GDM1 (cell line): Measurements from ENCODE around the gene TLCD3A.
"Not testable (repeated sequence)": the region's sequence is repeated elsewhere in the genome, so short reads cannot be mapped to it uniquely, and the experiment has no call there.

Experiments used
- DNase-seq: peaks from one replicate; lab custom pipeline; 2025; lab: John Stamatoyannopoulos, UW

The TLCD3A gene

GRCh38 chr17:732067-732901 lies at the start of gene TLCD3A:
TLCD3A (plus strand) TSS chr17:732596; CDS start chr17:732648, 52 bp downstream.
- no peak for DNase-seq

GRCh38 chr17:683040-683439 lies 49.4 kb upstream of the TLCD3A start:
- no peak for DNase-seq

GRCh38 chr17:683499-684254 lies 48.7 kb upstream of the TLCD3A start:
- DNase-seq, result no peak

GRCh38 chr17:685006-685405 lies 47.4 kb upstream of the TLCD3A start:
- DNase-seq, result no peak

- DNase-seq, result peak; percentile 66
These were observed 44.1 kb upstream of the TLCD3A start for GRCh38 chr17:688100-688989.

- DNase-seq, result no peak
These were observed 42.7 kb upstream of the TLCD3A start for GRCh38 chr17:689556-690275.

- no peak for DNase-seq
These were observed 42.0 kb upstream of the TLCD3A start for GRCh38 chr17:690361-690760.

- DNase-seq, result no peak
These were observed 41.0 kb upstream of the TLCD3A start for GRCh38 chr17:691423-691822.

GRCh38 chr17:692116-692515 lies 40.3 kb upstream of the TLCD3A start:
- no peak for DNase-seq

GRCh38 chr17:693791-694638 lies 38.4 kb upstream of the TLCD3A start:
- no peak for DNase-seq

GRCh38 chr17:696369-696768 lies 36.0 kb upstream of the TLCD3A start:
- DNase-seq, result no peak

GRCh38 chr17:697682-698081 lies 34.7 kb upstream of the TLCD3A start:
- no peak for DNase-seq

GRCh38 chr17:698096-698495 lies 34.3 kb upstream of the TLCD3A start:
- DNase-seq, result not testable (repeated sequence)

- no peak for DNase-seq
These were observed 33.1 kb upstream of the TLCD3A start for GRCh38 chr17:699345-699744.

- no peak for DNase-seq
These were observed 31.8 kb upstream of the TLCD3A start for GRCh38 chr17:700504-701094.

- DNase-seq, result no peak
These were observed 29.1 kb upstream of the TLCD3A start for GRCh38 chr17:703081-703875.

- no peak for DNase-seq
These were observed 28.1 kb upstream of the TLCD3A start for GRCh38 chr17:704111-704864.

- no peak for DNase-seq
These were observed 27.4 kb upstream of the TLCD3A start for GRCh38 chr17:705011-705410.

GRCh38 chr17:705863-706262 lies 26.5 kb upstream of the TLCD3A start:
- DNase-seq, result no peak
